Activated T-helper 17 cell treated with anti-CD3 and anti-CD28 coated beads, Interleukin-2, amount 50 U/mL, for 72 hours (primary cell): Measurements from ENCODE around the gene TBC1D5. TPM values are rescaled to one million over a fixed set of nuclear protein-coding genes. Genes with fewer than 3 reads are reported as not detected.

Experiments
- ATAC-seq: fragments of 150-1000 bp; cut with Tn5 transposase; replicated peaks from 2 replicates; pipeline ENCODE4 v1.10.0; 2021; ENCODE audit warnings: mild to moderate bottlenecking, moderate library complexity
- H3K27ac Mint-ChIP-seq: one replicate; pipeline ENCODE4 v1.8.0; 2022; ENCODE audit warnings: mixed read lengths
- H3K27me3 Mint-ChIP-seq: one replicate; pipeline ENCODE4 v1.8.0; 2022; ENCODE audit warnings: mixed read lengths
- H3K36me3 Mint-ChIP-seq: one replicate; pipeline ENCODE4 v1.8.0; 2022; ENCODE audit warnings: low read depth, mild to moderate bottlenecking, mixed read lengths
- H3K4me1 Mint-ChIP-seq: one replicate; pipeline ENCODE4 v1.8.0; 2022; ENCODE audit warnings: mixed read lengths
- H3K4me3 Mint-ChIP-seq: one replicate; pipeline ENCODE4 v1.8.0; 2022; ENCODE audit warnings: mild to moderate bottlenecking, mixed read lengths
- H3K9me3 Mint-ChIP-seq: one replicate; pipeline ENCODE4 v1.8.0; 2022; ENCODE audit warnings: mixed read lengths
- total RNA-seq, 2 donors: library from RNA; stranded (reverse); gene quantifications; one replicate each; pipeline ENCODE4 v1.2.3, GENCODE V29; 2022

The TBC1D5 gene
- total RNA-seq, 2 donors from 2014 or later = 43.9 to 53.2 TPM

DNA sequence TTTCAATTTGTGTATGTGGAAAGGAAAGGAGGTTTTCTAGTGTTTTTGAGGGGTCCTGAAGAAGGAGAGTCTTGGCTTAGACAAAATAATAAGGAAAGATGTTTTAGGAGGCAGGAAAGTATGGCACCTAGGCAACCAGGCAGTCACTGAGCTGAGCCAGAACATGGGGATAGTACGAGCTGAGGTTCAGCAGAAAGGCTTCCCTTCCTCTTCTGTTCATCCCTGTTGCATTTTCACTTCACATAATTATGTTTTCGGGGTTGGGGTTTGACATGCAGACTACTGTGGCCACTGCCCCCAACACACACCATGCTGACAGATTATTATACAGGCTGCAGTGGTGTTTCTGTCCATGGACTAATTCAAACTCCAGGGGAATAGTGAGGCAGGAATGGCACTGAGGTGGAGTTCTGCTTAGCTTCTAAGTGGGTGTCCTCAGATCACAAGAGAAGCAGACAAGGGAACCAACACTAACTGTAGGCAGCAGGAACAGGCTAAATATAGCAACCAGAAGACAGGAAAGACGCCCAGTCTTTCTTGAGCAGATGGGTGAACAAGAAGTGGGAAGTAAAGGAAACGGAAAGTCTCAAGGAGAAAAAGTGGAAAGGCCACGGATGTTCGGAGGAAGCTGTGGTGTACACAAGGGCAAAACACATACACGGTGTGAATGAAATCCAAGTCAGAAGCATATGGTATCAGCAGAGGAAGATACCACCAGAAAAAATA lies 551.9 kb downstream of the TBC1D5 start:
- Mint-ChIP-seq H3K27me3 (no peaks in the 10 kb centered on the region), H3K4me3 (no peak overlapping the region), H3K4me1 (no peaks in the 10 kb centered on the region), H3K9me3 (no peaks in the 10 kb centered on the region), H3K27ac (no peak overlapping the region), H3K36me3 (no peaks in the 10 kb centered on the region)
- no peak for ATAC-seq

DNA sequence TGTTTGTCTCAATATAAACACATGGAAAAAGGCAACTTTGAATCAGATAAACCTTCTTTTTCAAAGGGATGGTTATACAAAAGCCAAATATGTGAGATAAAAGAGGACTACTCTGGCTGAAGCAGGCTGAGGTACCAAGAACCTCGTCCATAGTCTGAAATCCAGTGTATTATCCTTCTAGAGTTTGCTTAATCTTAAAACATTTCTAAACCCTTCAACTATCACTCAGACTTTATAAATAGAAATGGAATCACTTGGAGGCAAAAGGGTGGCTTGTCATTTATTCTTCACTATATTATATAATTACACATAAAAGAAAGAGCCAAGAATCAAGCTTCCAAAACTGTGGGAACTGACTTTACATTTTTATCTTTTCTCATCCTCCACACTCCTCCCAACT lies 554.1 kb downstream of the TBC1D5 start:
- Mint-ChIP-seq H3K4me3 (no peak overlapping the region), H3K27ac (no peak overlapping the region), H3K4me1 (peaks cover 5% of the 10 kb centered on the region), H3K9me3 (no peaks in the 10 kb centered on the region), H3K36me3 (peaks cover 18% of the 10 kb centered on the region), H3K27me3 (no peaks in the 10 kb centered on the region)
- ATAC-seq = no peak

DNA sequence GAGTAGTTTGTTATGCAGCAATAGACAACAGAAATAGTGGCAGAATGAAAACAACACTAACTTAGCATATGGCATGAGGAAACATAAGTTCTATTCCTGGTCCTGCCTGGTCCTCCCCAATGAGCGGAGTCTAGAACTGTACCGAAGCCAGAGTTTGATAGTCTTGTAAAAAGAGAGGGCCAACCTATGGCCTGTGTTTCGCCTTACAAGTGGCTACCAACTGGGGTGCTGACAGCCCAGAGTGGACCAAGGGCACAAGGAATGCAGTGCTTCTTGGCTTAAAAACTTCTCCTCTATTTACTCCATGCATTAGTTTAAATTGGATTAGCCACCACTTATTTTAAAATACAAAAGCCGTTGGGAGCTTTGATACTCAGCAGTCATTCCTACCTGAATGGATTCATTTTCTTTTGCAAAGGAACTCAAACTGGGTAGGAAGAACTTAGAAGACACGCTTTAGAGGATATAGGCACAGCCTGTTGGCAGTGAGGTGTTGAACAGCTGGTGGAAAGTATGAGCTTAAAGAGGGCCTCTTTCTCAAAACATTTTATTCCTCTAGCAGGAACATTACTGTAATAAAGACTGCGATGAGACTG lies 554.7 kb downstream of the TBC1D5 start:
- ATAC-seq = no peak
- Mint-ChIP-seq H3K4me1 (peaks cover 9% of the 10 kb centered on the region), H3K4me3 (no peak overlapping the region), H3K27me3 (no peaks in the 10 kb centered on the region), H3K27ac (no peak overlapping the region), H3K36me3 (peaks cover 25% of the 10 kb centered on the region), H3K9me3 (no peaks in the 10 kb centered on the region)

- H3K27me3 Mint-ChIP-seq = no peaks in the 10 kb centered on the region
- no peak overlapping the region for H3K27ac Mint-ChIP-seq
- H3K4me1 Mint-ChIP-seq = peaks cover 15% of the 10 kb centered on the region
- ATAC-seq = peak; percentile 94
- peaks cover 37% of the 10 kb centered on the region for H3K36me3 Mint-ChIP-seq
- no peaks in the 10 kb centered on the region for H3K9me3 Mint-ChIP-seq
- peak overlapping the region; percentile 14 for H3K4me3 Mint-ChIP-seq
Observed at GRCh38 chr3:17183951-17184550, 558.4 kb downstream of the TBC1D5 start.

DNA sequence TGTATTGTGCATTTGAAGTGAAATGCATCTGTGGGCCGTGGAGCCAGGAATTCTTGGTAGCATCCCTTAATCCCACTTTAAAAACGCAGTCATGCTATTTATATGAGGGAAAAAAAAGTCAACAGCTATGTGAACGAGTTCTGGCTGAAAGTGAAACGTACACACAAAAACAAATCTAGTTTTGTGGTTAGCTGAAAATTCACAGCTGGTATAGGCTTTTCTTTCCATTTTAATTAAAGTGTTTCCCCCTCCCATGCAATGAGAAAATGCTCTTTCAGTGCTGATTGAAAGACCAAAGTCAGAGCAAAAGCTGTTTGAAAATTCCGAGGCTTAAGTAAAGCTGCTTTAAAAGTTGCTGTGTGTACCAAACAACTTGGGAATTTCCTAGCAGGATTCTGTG lies 560.3 kb downstream of the TBC1D5 start:
- Mint-ChIP-seq H3K4me3 (peak overlapping the region; percentile 46), H3K36me3 (peaks cover 37% of the 10 kb centered on the region), H3K27me3 (no peaks in the 10 kb centered on the region), H3K4me1 (peaks cover 15% of the 10 kb centered on the region), H3K9me3 (no peaks in the 10 kb centered on the region), H3K27ac (no peak overlapping the region)
- ATAC-seq = peak; percentile 52

DNA sequence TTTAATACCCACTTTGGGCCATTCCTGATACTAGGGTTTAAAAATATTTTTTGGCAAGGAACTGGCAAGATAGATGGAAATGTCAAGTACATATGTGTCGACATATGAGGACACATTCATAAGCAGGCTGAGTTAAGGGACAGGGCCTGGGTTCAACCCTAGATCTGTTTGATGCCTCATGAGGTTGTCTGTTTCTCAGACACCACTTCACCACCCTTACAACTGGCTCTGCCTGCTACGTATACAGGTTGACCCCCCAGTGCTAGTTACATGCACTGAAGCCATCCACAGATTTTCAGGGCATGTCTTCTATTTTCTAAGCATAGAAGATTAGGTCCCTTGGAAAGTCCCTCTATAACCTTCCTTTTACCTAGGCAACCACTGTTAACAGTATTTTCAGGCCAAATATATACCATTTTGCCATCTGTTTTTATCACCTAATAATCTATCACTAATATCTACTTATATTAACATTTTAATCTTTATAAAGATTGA lies 561.0 kb downstream of the TBC1D5 start:
- no peak for ATAC-seq
- H3K27ac Mint-ChIP-seq = no peak overlapping the region
- peaks cover 15% of the 10 kb centered on the region for H3K4me1 Mint-ChIP-seq
- H3K9me3 Mint-ChIP-seq = no peaks in the 10 kb centered on the region
- no peak overlapping the region for H3K4me3 Mint-ChIP-seq
- peaks cover 37% of the 10 kb centered on the region for H3K36me3 Mint-ChIP-seq
- H3K27me3 Mint-ChIP-seq = no peaks in the 10 kb centered on the region

- H3K4me3 Mint-ChIP-seq = no peak overlapping the region
- no peak overlapping the region for H3K27ac Mint-ChIP-seq
- H3K4me1 Mint-ChIP-seq = peaks cover 15% of the 10 kb centered on the region
- no peak for ATAC-seq
- peaks cover 28% of the 10 kb centered on the region for H3K36me3 Mint-ChIP-seq
- H3K9me3 Mint-ChIP-seq = no peaks in the 10 kb centered on the region
- H3K27me3 Mint-ChIP-seq = no peaks in the 10 kb centered on the region
Observed at GRCh38 chr3:17179381-17180205, 562.8 kb downstream of the TBC1D5 start.

- ATAC-seq = no peak
- no peaks in the 10 kb centered on the region for H3K4me1 Mint-ChIP-seq
- no peaks in the 10 kb centered on the region for H3K27me3 Mint-ChIP-seq
- peaks cover 6% of the 10 kb centered on the region for H3K36me3 Mint-ChIP-seq
- no peak overlapping the region for H3K27ac Mint-ChIP-seq
- H3K4me3 Mint-ChIP-seq = no peak overlapping the region
- H3K9me3 Mint-ChIP-seq = no peaks in the 10 kb centered on the region
Observed at GRCh38 chr3:17176757-17177156, 565.7 kb downstream of the TBC1D5 start.

- Mint-ChIP-seq H3K36me3 (no peaks in the 10 kb centered on the region), H3K27ac (no peak overlapping the region), H3K4me1 (no peaks in the 10 kb centered on the region), H3K27me3 (no peaks in the 10 kb centered on the region), H3K4me3 (no peak overlapping the region), H3K9me3 (no peaks in the 10 kb centered on the region)
- no peak for ATAC-seq
Observed at GRCh38 chr3:17175187-17175807, 567.1 kb downstream of the TBC1D5 start.

GRCh38 chr3:17166369-17166768 lies 576.1 kb downstream of the TBC1D5 start:
- Mint-ChIP-seq H3K9me3 (no peaks in the 10 kb centered on the region), H3K4me3 (no peak overlapping the region), H3K27me3 (no peaks in the 10 kb centered on the region), H3K27ac (no peak overlapping the region), H3K4me1 (no peaks in the 10 kb centered on the region), H3K36me3 (peaks cover 51% of the 10 kb centered on the region)
- ATAC-seq = no peak

GRCh38 chr3:17162116-17162515 lies 580.3 kb downstream of the TBC1D5 start:
- no peak overlapping the region for H3K27ac Mint-ChIP-seq
- no peaks in the 10 kb centered on the region for H3K9me3 Mint-ChIP-seq
- H3K4me3 Mint-ChIP-seq = no peak overlapping the region
- H3K36me3 Mint-ChIP-seq = peaks cover 53% of the 10 kb centered on the region
- peaks cover 7% of the 10 kb centered on the region for H3K4me1 Mint-ChIP-seq
- no peaks in the 10 kb centered on the region for H3K27me3 Mint-ChIP-seq
- ATAC-seq = no peak

- Mint-ChIP-seq H3K9me3 (no peaks in the 10 kb centered on the region), H3K27me3 (no peaks in the 10 kb centered on the region), H3K4me1 (peaks cover 7% of the 10 kb centered on the region), H3K27ac (no peak overlapping the region), H3K36me3 (peaks cover 46% of the 10 kb centered on the region), H3K4me3 (no peak overlapping the region)
- no peak for ATAC-seq
Observed at GRCh38 chr3:17160597-17160996, 581.8 kb downstream of the TBC1D5 start.

- peaks cover 36% of the 10 kb centered on the region for H3K36me3 Mint-ChIP-seq
- peaks cover 7% of the 10 kb centered on the region for H3K4me1 Mint-ChIP-seq
- H3K27ac Mint-ChIP-seq = no peak overlapping the region
- H3K27me3 Mint-ChIP-seq = no peaks in the 10 kb centered on the region
- peak; percentile 79 for ATAC-seq
- no peak overlapping the region for H3K4me3 Mint-ChIP-seq
- H3K9me3 Mint-ChIP-seq = no peaks in the 10 kb centered on the region
Observed at GRCh38 chr3:17158941-17159682, 583.3 kb downstream of the TBC1D5 start.
